Stimulated activated CD4-positive, alpha-beta T cell treated with anti-CD3 and anti-CD28 coated beads, Interleukin-4, amount 100 ng/mL, for 4 hours (primary cell): ENCODE data around the gene ARPIN.
"Not testable (repeated sequence)": the region's sequence is repeated elsewhere in the genome, so short reads cannot be mapped to it uniquely, and the experiment has no call there.

Experiments
- DNase-seq, 2 experiments: peaks; one replicate each; pipeline ENCODE4 v3.0.0-alpha.2; 2020

Gene ARPIN

GRCh38 chr15:89912674-89913396, at the start of gene ARPIN:
TSS of gene ARPIN (minus strand) at chr15:89912952. CDS start at chr15:89912835, 117 bp downstream.
- no peak for DNase-seq

GRCh38 chr15:89958107-89958805, 45.5 kb upstream of the ARPIN start:
- DNase-seq, result no peak

GRCh38 chr15:89955449-89955998, 42.8 kb upstream of the ARPIN start:
- DNase-seq, result not testable (repeated sequence)

- DNase-seq, result no peak
Measured at GRCh38 chr15:89954541-89954940, 41.8 kb upstream of the ARPIN start.

- no peak for DNase-seq
Measured at GRCh38 chr15:89948796-89949195, 36.0 kb upstream of the ARPIN start.

GRCh38 chr15:89947385-89947784, 34.6 kb upstream of the ARPIN start:
- DNase-seq, result no peak

GRCh38 chr15:89946681-89947299, 34.0 kb upstream of the ARPIN start:
- no peak for DNase-seq

- not testable (repeated sequence) for DNase-seq
Measured at GRCh38 chr15:89943721-89944120, 31.0 kb upstream of the ARPIN start.

- no peak for DNase-seq
Measured at GRCh38 chr15:89939910-89940309, 27.2 kb upstream of the ARPIN start.

- not testable (repeated sequence) for DNase-seq
Measured at GRCh38 chr15:89939377-89939776, 26.6 kb upstream of the ARPIN start.

- no peak for DNase-seq
Measured at GRCh38 chr15:89937365-89938350, 24.9 kb upstream of the ARPIN start.

- DNase-seq, result peak in 1 of 2 experiments; percentile 7
Measured at GRCh38 chr15:89936786-89937265, 24.1 kb upstream of the ARPIN start.

GRCh38 chr15:89936051-89936785, 23.5 kb upstream of the ARPIN start:
- DNase-seq, result peak in 1 of 2 experiments; percentile 1

GRCh38 chr15:89932880-89933279, 20.1 kb upstream of the ARPIN start:
- DNase-seq, result no peak

- no peak for DNase-seq
Measured at GRCh38 chr15:89928421-89928820, 15.7 kb upstream of the ARPIN start.

- no peak for DNase-seq
Measured at GRCh38 chr15:89926158-89926557, 13.4 kb upstream of the ARPIN start.

- no peak for DNase-seq
Measured at GRCh38 chr15:89917442-89918101, 4.8 kb upstream of the ARPIN start.

- DNase-seq, result no peak
Measured at GRCh38 chr15:89916660-89917059, 3.9 kb upstream of the ARPIN start.

GRCh38 chr15:89912145-89912673, 543 bp downstream of the ARPIN start:
- no peak for DNase-seq

- DNase-seq, result no peak
Measured at GRCh38 chr15:89910891-89911626, 1.7 kb downstream of the ARPIN start.
